Pancreas (tissue), 10 donors: Measurements from ENCODE around the gene GPR160. TPM values are rescaled to one million over a fixed set of nuclear protein-coding genes. Genes with fewer than 3 reads are reported as not detected.

Experiments used
- ATAC-seq, 4 donors: fragments of 200-7000 bp; cut with Tn5 transposase; one replicate each; pipeline versions ENCODE4 v1.8.0 to v1.9.1; 2020; ENCODE audit warnings: mild to moderate bottlenecking in 4 of 4, moderate library complexity in 4 of 4
- DNase-seq, 6 donors: peaks; one replicate each; pipeline ENCODE4 v3.0.0-alpha.2; 2020
- FAIRE-seq: peaks from 2 replicates; lab custom pipeline; 2012; peaks lifted over from hg19 to GRCh38; lab: Jason Lieb, UNC
- H3K27ac ChIP-seq, 4 donors: fragments of 200-600 bp; sonication (generic); 1 replicate in 3 of 4; 2 replicates in 1 of 4; pipeline versions ENCODE4 v1.5.0 to v1.8.0; 2020
- H3K27me3 ChIP-seq, 4 donors: fragments of 200-600 bp; one replicate each; pipeline ENCODE4 v1.8.0; 2021
- H3K36me3 ChIP-seq, 3 donors: fragments of 200-600 bp; sonication (generic) in 1 of 3; one replicate each; pipeline versions ENCODE4 v1.5.0 to v1.8.0; 2020 to 2021
- H3K4me1 ChIP-seq, 3 donors: fragments of 200-600 bp; one replicate each; pipeline ENCODE4 v1.8.0; 2021
- H3K4me3 ChIP-seq, 4 donors: fragments of 200-600 bp; sonication (generic) in 2 of 4; one replicate each; pipeline versions ENCODE4 v1.5.0 to v1.8.0; 2020 to 2021
- H3K9me3 ChIP-seq, 4 donors: fragments of 200-600 bp; one replicate each; pipeline ENCODE4 v1.8.0; 2021
- CTCF ChIP-seq, 4 donors: fragments of 200-600 bp; sonication (generic) in 3 of 4; IDR thresholded peaks; one replicate each; pipeline versions ENCODE4 v1.5.0 to v1.8.0; 2021; ENCODE audit warnings: antibody characterized with exemption in 4 of 4
- WGBS, 2 donors: extraction: QIAGEN DNeasy Blood & Tissue Kit; methylation state at CpG; one replicate each; pipeline ENCODE4 v1.1.7; 2013; 5-methylcytosine and 5-hydroxymethylcytosine counted together
- intact Hi-C, 3 donors: fragments of 100-400 bp; cut with DNase I; formaldehyde crosslinking; loops; one replicate each; pipeline versions ENCODE4 v1.11.1 to v1.14.2; 2022
- polyA plus RNA-seq, 2 donors: library from polyadenylated mRNA; stranded (reverse); fragments of 200-250 nt; gene quantifications; one replicate each; pipeline ENCODE4 v1.2.3, GENCODE V29; 2013
- total RNA-seq, 6 donors: library from RNA; stranded (reverse); fragmentation: NEBNext Ultra II Directional in 4 of 6; extraction: Animal tissue kit (Norgen Biotek cat#: 25700) in 4 of 6; gene quantifications; one replicate each; pipeline versions ENCODE4 v1.2.1 to v1.2.4, GENCODE V29; 2021 to 2023
- donor health status: healthy with polysubstance abuse.
- donor health status: DM: no; HTN: no; CAD: no; lungs with moderate emphysema.
- donor health status: DM: no; HTN: no; CAD: no.
- donor health status: control.
- donor health status: control.
- donor health status: Bipolar disorder and iron deficiency.
- donor health status: DM: yes; HTN: yes; CAD: no.
- donor health status: DM: no; HTN: no; CAD: no.
- donor health status: DM: no; HTN: no; CAD: no.
- donor health status: DM: yes; HTN: yes; CAD: no.

GPR160 gene
- total and polyA plus RNA-seq, 8 donors = 4.4 to 12.7 (median 8.5) TPM

GRCh38 chr3:170058127-170058526 lies 20.3 kb downstream of the GPR160 start:
- 81 to 82% methylated on average over 6 of the region's 6 CpGs for WGBS, 2 donors
- ATAC-seq = no peak
- no peaks in the 10 kb centered on the region for H3K27me3 ChIP-seq
- peak overlapping the region in 3 of 4 donors; percentile 28 to 61 (median 53) for H3K27ac ChIP-seq
- no peaks in the 10 kb centered on the region for H3K9me3 ChIP-seq
- intact Hi-C loops = no loop called here
- H3K4me3 ChIP-seq = no peak overlapping the region
- no peak for DNase-seq
- peaks cover 4 to 18% (median 14%) of the 10 kb centered on the region in 3 donors for H3K4me1 ChIP-seq
- no peak for TF ChIP-seq CTCF (IDR thresholded peaks at IDR 0.05)
- FAIRE-seq = no peak
- H3K36me3 ChIP-seq = no peaks in the 10 kb centered on the region

- Histone ChIP-seq H3K27me3 (no peaks in the 10 kb centered on the region), H3K4me3 (no peak overlapping the region), H3K4me1 (peaks cover 4 to 18% (median 14%) of the 10 kb centered on the region in 3 donors), H3K27ac (no peak overlapping the region), H3K36me3 (no peaks in the 10 kb centered on the region), H3K9me3 (no peaks in the 10 kb centered on the region)
- ATAC-seq (no peak), DNase-seq (no peak), FAIRE-seq (no peak)
- TF ChIP-seq CTCF (IDR thresholded peaks at IDR 0.05) = no peak
- WGBS, 2 donors = 90% methylated on average over 1 of the region's 1 CpG
- intact Hi-C loops = no loop called here
Observed at GRCh38 chr3:170059447-170059846, 21.7 kb downstream of the GPR160 start.

- Histone ChIP-seq H3K9me3 (no peaks in the 10 kb centered on the region), H3K27ac (no peak overlapping the region), H3K36me3 (no peaks in the 10 kb centered on the region), H3K4me3 (no peak overlapping the region), H3K4me1 (peaks cover 3 to 9% (median 5%) of the 10 kb centered on the region in 3 donors), H3K27me3 (no peaks in the 10 kb centered on the region)
- intact Hi-C loops = no loop called here
- TF ChIP-seq CTCF (IDR thresholded peaks at IDR 0.05) = no peak
- 96 to 98% methylated on average over 20 of the region's 20 CpGs for WGBS, 2 donors
- DNase-seq (no peak), ATAC-seq (no peak), FAIRE-seq (no peak)
Observed at GRCh38 chr3:170062068-170062467, 24.3 kb downstream of the GPR160 start.

GRCh38 chr3:170062769-170063168 lies 25.0 kb downstream of the GPR160 start:
- Histone ChIP-seq H3K27me3 (no peaks in the 10 kb centered on the region), H3K4me1 (peaks cover 0 to 5% (median 3%) of the 10 kb centered on the region in 3 donors), H3K9me3 (no peaks in the 10 kb centered on the region), H3K36me3 (no peaks in the 10 kb centered on the region), H3K27ac (no peak overlapping the region), H3K4me3 (no peak overlapping the region)
- no peak for DNase-seq
- no peak for ATAC-seq
- TF ChIP-seq CTCF (IDR thresholded peaks at IDR 0.05) = no peak
- intact Hi-C loops = no loop called here
- 95 to 96% methylated on average over 16 of the region's 16 CpGs for WGBS, 2 donors
- FAIRE-seq = no peak

- no peak overlapping the region for H3K4me3 ChIP-seq
- no peaks in the 10 kb centered on the region for H3K27me3 ChIP-seq
- DNase-seq (no peak), FAIRE-seq (no peak), ATAC-seq (no peak)
- intact Hi-C loops = no loop called here
- TF ChIP-seq CTCF (IDR thresholded peaks at IDR 0.05) = no peak
- H3K4me1 ChIP-seq = no peaks in the 10 kb centered on the region
- no peak overlapping the region for H3K27ac ChIP-seq
- H3K9me3 ChIP-seq = no peaks in the 10 kb centered on the region
- 96% methylated on average over 15 of the region's 15 CpGs for whole genome bisulfite sequencing, 2 donors
- no peaks in the 10 kb centered on the region for H3K36me3 ChIP-seq
Observed at GRCh38 chr3:170063691-170064090, 25.9 kb downstream of the GPR160 start.
